G401.6 (cell line): ENCODE measurements around the gene TBC1D22A.

Source experiments
- FAIRE-seq: peaks from 2 replicates; lab custom pipeline; 2012; peaks lifted over from hg19 to GRCh38; lab: Jason Lieb, UNC

The TBC1D22A gene

DNA sequence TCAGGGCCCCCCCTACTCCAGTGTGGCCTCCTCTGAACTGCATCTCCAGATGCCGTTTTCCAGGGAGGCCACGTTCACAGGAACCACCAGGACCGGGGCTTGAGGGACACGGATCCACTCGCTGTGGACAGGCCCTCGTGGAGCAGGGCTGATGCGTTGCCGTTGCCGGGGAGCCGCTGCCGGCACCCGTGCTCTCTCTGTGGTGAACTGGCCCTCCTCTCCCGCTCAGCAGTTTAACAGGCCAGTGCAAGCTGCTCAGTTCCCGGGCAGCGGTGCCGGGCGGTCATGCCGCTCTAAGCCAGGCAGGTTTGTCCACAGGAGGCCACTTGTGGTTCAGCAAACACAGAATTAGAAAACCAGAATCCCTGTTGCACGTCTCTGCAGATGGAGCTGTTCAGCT is 301.6 kb downstream of the TBC1D22A start:
- no peak for FAIRE-seq

DNA sequence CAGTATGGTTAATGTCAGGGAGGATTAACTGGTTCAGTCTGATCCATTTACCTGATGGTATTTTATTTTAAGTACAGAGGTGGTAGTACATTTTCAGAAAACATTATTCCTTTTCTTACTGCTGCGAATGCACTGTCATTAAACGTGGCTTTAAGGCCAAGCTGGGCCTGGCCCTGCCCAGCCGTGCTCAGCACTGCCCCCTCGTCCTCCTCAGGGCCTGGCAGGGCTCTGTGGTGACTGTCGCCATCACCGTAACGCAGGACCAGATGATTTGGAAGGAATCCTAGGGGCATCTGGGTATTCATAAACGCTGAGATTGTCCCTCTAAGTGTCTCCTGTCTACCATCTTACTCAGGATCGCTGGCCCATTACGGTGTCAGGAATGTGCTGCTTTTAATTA is 302.0 kb downstream of the TBC1D22A start:
- no peak for FAIRE-seq

DNA sequence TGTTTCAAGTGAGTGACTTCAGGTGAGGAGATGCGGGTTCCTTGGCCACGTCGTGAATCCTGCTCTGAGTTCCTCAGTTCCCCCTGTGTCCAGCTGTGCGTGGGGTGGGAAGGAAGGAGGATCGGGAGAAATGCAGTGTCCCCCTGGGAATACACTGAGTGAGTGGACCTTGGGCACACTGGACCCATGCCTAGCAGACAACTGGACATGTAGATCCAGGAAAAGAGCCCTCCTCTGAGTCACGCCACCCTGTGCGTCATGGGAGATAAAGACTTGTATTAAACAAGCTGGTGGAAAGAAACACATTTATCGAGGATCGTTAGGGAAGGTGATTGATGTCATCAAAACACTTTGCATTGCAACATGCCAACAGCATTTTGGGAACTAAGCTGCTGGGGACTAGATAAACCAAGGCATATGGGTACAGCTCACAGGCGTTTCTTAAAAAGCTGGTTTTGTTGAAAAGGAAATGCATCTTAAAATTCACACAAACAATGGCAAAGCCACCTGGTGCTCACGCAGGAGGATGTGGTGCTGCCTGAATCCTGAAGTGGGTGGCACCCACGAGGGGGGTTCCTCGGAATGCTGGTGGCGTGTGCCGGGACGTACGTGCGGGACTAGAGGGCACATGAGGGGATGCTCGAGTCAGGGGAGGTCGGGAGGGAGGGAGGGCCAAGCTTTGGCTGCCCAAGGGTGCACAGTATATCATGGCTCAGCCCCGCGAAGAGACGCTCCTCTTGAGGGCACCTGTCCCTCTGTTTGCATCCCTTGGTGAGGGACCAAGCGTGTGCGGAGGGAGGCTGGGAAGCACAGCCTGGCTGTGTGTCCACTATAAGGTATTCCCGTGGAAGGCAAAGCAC is 303.5 kb downstream of the TBC1D22A start:
- no peak for FAIRE-seq

DNA sequence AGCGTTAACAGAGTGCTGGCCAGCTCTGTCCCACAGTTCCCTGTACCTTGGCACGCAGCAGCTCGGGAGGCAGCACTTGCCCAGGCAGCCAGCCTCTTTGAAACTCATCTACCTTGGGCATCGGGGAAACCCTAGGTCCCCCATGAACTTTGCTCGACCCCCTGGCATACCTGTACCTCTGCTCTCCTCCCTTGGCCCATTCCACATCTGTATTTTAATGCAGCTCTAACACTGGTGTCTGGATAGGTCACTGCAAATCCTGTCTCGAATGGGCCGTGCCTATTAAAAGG is 304.1 kb downstream of the TBC1D22A start:
- no peak for FAIRE-seq

DNA sequence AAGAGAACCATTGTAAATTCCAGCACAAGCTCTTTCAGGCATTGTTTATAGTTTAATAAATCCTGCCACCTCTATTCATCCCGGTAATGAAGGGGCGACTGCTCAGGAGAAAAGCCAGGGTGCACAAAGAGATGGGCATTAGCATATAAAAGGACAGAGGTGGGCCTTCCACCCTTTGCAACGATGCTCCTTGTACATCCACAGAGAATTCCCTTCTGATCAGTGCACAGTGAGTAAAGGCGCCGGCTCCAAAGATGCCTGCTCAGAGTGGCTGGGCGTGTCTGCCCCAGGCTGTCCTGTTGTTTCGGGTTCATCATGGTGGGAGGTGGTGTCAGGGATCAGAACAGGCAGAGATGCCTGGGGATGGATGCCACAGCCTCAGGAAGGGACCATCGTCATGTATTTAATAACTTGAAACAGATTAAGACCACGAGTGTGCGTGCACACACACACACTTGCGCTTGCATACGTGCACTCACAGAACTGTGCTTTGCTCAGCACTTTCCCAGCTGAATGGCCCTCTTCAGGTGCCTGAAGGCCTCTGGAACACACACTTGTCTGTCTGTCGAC is 305.0 kb downstream of the TBC1D22A start:
- FAIRE-seq = no peak

DNA sequence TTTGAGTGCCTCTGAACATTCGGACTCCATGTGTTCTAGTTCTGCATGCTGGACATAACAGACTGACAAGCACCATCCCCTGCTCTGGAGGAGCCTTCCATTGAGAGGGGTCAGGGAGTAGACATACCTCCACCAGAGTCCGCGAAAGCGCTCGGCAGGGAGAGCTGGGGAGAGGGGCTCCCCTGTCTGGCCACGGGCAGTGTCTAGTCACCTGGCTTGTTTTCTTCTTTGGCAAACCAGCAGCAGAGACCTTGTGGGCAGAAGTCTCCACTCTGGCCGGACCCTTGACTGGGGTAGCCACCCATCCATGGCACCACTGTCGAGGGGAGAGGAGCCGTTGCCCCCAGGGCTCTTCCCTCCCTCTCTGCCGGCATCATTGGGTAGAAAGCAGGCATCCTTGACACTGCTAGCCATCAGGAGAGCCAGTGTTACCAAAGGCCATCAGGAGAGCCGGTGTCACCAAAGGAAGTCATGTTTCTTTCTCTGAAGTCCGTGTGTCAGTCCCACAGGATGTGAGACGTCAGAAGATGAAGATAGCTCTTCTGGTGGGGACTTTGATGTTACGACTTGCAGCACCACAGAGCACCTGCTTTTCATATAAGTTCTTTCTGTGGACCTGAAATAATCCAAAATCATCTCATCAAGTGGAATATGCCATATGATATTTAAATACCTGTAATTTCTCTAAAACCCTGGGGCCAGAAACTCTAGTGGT is 305.6 kb downstream of the TBC1D22A start:
- FAIRE-seq = no peak

DNA sequence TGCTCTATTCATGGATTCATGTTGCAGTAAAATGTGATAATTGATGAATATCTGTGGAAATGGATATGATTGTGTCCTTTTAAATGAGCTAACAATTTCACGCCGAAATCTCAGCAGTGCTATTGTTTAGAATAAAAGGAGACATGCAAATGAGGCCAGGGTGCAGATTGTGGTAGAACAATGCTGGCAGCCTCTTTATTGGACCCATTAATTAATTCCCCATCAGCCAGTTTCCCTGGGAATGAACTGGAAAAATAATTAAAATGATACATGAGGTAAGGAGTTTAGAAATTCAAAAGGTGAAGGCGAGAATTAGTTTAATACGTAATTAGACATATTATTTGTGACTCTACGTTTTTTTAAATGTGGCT is 306.2 kb downstream of the TBC1D22A start:
- FAIRE-seq = no peak

DNA sequence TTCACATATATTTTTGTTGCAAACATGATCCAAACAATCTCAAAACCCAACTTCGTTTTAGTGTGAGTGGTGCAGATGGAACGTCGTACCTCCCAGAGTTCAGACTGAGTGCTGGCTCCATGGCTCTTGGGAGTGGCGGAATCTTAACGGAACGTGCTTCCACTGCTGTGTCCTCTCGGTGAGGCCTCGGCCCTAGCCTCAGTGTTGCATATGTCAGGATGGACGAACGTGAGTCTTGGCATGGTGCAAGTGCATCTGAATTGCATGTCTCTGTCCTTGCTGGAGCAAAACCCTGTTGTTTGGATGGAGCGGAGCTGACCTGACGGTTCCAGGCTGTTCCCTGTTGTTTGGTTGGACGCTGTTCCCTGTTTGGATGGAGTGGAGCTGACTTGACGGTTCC is 306.8 kb downstream of the TBC1D22A start:
- no peak for FAIRE-seq

DNA sequence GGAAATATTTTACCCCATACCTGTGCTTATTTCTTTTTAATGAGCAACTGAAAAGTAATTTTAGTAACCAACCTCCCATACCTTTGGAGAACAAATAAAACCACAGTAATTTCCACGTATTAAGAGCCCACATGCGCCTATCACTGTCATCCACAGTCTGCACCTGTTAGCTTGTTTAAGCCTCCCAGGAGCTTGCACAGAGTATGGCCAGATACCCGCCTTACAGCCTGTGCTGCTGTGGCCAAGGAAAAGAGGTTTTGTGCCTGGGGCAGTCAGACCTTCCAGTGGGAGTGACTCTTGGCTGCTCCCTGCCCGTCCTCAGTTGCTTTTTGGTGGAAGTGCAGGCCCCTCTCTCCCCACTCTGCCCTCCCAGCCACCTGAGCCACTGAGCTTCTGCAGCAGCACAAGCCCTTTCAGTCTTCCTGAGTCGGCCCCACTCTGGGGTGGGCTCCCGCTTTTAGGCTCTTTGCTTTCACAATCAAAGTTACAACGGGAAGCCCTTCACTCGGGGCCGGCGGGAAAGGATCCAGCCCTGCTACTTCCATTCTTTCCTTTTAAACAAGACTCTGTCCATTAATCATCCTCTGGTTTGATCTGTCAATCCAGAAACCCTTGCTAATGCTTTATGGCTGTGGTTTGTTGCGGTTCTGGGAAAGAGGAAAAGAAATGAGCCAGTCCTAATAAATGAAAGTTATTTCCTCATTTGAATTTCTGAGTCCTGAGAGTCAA is 308.8 kb downstream of the TBC1D22A start:
- FAIRE-seq = no peak

DNA sequence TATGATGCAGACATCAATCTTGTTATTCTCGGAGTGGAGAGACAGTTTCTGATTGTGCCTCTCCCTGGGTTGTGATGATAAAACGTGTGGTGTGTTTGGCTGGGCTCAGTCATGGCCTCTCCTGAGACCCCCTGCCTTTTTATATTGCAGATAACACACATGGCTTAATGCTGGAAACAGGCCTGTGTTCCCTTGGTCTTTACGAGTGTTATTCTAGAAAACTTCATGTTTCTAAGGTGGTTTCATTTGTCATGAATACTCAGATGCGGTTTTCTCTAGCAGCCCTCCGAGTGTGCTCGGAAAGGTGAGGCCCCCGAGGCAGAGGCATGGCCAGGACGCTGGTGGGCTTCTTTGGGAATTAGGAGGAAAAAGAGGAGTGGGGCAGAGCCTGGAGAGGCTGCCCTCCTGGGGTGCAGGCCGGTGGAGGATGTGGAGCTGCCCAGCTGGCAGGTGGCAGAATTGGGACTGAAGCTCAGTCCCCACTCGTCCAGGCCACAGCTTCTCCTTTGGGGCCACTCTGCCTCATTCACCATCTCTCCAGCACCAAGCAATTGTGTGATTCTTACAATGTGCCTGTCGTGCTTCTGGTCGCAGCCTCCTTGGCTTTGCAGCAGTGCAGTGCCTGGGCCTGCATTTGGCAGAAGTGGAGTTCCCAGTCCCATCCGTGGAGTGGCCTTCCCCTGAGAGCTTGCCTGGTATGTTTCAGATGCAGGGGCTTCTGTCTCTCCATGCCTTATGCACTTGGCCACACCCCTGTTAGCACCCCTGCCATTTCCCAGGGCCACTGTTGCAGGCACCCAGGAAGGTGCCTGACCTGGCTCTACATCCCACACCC is 309.6 kb downstream of the TBC1D22A start:
- no peak for FAIRE-seq

DNA sequence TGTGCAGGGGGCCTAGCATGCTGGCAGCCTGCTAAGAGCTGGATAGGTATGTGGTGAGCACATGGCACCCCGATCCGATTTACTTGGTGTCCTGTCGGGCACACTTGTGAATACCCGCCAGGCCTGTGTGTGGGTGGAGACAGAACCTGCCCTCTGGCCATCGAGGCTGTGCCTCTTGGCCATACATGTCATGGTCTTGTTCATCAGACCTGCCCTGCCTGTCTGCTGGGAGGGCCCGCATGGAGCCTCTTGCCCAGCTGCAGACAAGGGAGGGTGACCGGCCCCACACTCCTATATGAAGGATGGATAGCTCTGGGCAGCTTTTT is 310.2 kb downstream of the TBC1D22A start:
- no peak for FAIRE-seq

DNA sequence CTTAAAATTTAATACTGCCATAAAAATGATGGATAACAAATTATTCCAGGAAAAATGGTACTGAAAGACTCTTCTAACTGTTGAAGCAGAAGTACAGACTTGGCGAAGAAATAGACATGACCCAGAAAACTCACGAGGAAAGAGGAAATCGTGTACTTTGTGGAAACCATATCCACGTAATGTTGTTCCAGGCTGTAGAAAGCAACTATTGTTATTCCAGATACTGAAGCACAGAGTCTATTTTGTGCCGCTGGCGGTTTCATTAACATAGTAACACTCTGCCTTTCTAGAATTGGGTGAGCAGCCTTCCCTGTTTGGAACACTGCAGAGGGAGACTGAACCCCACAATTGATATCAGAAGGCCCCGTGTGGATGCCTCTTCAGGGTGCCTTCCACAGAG is 310.6 kb downstream of the TBC1D22A start:
- no peak for FAIRE-seq

DNA sequence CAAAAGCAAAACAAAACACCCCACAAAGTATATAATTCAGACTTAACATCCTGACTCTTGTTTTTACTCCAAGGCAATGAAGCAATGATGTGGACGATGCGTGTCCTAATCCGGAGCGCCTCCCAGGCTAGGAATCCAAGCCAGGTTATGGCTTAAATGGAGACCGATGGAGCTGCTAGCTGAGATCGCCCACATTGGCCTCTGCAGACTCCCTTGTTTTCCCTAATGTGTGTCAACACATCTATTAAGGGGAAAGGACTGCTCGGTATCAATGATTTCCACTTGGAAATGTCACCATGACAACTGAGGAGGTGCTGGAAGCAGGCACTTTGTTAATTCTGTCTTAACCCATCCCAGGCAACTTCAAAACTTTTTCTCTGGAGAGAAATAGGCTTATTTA is 311.7 kb downstream of the TBC1D22A start:
- no peak for FAIRE-seq

DNA sequence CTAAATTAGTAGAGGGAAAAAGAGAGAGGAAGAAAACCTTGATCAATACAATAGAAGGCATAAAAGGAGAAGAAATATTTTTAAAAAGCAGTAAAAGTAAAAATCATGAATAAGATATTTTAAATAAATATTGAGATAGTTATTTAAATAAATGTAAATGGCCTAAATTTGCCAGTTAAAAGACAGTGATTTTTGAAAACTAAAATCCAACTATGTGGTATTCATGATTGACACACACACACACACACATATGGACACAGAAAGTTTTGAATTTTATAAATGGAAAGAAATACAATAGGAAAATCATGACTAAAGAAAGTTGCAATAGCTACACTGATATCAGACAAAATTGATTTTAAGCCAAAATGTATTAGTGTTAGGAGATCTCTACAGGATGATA is 313.1 kb downstream of the TBC1D22A start:
- FAIRE-seq = peak; percentile 11

DNA sequence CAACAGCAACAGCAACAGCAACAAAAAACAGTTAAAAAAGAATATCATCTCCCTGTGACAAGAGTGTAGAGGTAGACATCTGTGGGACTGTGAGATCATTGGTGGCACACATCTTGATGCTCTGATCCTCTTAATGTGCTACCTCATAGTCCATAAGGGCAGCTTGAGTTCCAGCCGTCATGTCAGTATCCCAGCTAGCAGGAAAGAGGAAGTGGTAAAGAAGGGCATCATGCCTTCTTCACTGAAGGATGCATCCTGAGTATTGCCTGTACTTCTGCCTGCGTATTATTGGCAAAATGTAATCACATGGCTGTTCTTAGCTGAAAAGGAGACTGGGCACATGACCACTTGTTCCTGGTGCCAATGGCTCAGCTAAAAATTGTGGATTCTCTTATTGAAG is 314.3 kb downstream of the TBC1D22A start:
- no peak for FAIRE-seq

DNA sequence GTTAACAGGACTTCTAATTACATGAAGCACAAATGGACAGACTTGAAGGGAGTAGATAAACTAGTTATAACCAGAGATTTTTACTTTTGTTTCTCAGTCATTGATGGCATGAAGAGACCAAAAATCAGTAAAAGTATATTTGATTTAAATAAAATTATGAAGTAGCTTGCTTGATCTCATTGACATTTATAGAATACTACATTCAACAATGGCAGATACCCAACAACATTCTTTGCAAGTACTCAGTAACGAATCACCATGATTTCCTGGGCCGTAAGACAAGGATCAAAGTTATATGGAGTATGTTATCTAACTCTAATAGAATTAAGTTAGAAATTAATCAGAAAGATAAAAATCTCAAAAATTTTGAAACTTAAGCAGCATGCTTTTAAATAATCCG is 317.6 kb downstream of the TBC1D22A start:
- FAIRE-seq = no peak

DNA sequence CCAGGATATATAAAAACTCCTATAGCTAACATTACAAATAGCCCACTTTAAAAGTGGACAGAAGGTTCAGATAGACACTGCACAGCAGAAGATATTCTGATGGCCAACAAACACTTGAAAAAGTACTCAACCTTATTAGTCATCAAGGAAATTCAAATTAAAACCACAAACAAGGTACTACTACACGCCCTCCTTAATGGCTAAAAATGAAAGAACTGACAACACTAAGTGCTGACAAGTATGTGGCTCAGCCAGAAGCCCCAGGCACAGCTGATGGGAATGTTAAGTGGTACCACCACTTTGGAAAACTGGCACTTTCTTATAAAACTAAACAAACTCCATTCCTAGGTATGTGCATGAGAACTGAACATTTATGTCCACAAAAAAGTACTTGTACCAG is 320.1 kb downstream of the TBC1D22A start:
- no peak for FAIRE-seq

DNA sequence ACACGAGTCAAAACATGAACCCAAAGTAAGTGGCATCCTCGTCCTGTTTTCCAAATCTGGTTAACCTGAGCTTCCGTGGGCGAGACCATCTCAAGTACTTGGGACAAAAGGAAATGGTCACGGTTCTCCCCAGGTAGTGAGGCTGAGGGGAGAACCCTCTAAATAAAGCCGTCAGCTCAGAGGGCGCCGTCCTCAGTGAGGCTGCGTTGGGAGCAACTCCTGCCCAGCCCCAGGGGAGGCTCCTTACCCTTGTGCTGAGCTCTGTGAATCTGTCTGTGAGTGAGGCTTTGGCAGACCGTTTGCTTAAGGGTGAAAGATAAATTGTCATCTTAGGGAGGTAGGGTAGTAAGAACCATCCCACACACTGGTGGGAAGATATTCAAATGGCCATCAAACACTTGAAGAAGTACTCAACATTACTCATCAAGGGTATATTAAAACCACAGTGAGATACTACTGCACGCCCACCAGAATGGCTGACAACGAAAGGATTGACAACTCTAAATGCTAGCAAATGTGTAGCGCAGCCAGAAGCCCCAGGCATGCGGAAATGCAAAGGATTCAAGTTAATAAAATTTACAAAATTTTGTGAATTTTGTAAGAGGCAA is 321.0 kb downstream of the TBC1D22A start:
- FAIRE-seq = no peak

DNA sequence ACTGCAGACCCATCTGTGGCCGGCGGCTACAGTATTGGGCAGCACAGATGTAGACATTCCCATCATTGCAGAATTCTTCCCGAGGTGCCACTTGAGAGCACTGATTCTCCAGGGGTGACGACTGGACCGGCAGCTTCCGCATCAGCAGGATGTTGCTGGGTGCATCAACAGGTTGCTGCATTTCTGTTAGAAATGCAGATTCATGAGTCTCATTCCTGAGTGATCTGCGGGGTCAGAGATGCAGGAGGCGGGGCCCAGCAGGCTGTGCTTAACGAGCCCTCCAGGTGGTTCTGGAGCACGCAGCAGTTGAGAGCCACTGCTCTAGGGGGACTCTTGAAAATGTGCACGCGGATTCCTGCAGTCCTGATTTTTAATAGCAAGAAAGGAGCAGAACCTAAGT is 321.8 kb downstream of the TBC1D22A start:
- no peak for FAIRE-seq

DNA sequence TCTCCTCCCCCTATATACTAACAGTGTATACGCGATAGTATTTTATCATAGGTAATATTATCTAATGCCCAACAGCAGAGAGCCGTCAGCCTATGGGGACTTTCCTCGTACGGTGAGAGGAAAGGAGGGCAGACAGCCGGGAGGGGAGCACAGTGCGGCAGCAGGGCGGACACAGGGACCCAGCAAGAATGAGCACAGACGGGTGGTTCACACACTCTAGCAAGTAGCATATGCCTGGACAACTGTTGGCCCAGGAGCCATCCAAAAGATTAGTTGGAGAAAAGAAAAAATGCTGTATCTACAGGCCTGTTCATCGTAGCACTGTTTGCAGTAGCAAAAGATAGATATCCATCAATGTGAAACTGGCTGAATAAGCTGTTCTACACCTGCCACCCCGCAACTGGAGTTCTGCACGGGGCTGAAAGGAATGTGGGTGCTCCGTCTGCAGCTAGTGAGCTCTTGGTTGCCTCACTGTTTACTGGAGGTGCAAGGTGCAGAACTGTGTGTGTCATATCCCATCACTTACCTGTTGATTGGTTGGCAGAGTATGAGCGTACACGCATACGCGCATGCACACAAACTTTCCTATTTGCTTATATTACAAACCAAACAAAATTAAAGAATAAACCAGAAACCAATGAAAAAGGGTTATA is 324.3 kb downstream of the TBC1D22A start:
- FAIRE-seq = no peak

DNA sequence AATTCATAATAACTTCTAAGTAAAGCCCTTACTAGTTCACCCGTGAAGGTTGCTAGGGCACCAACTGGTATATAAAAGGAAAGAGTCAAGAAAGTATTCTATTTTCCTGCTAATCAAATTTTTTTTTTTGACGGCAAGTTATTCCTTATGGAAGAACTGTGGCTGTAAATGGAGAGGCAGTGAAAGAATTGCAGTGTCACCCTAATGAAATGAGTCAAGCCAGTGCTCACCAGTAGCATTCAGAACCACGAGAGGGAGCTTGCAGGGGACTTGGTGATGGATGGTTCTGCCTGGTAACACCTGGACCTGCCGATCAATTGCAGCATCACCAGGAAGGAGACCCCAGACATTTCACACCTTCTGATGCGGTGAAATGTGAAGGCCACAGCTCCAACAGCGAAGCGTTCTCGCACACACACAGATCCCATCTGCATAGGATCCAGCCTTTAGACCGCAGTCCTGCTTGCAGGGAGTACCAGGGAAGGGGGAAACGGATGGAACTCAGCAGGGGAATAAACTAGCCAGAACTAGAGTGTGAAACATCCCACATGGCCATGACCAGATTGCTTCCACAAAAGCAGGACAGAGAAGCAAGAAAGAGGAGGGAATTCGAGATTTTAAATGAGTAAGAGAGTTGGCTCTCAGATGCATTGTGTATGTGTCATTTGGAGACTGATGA is 326.2 kb downstream of the TBC1D22A start:
- FAIRE-seq = no peak
